Measurements from ENCODE around the gene GUK1.
A peak's percentile ranks its signal among the peaks of the same experiment; 100 is the strongest.
"Not testable (repeated sequence)": the region's sequence is repeated elsewhere in the genome, so short reads cannot be mapped to it uniquely, and the experiment has no call there.

The GUK1 gene

GRCh38 chr1:228105270-228105995 is 34.6 kb upstream of the GUK1 start:
- no peak for DNase-seq

- no peak for DNase-seq
Observed at GRCh38 chr1:228105996-228106799, 33.9 kb upstream of the GUK1 start.

DNA sequence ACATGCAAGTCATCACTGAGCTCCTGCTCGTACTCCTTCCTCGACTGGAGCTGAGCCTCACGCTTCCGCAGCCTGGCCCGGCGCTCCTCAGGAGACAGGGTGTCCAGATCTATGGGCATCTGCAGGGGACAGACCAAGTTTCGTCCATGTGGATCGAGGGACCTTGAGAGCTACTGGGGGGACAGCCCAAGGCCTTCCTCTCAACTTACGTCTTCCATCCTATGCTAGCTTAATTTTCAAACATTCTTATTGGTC is 33.4 kb upstream of the GUK1 start:
- no peak for DNase-seq

- no peak for DNase-seq
Observed at GRCh38 chr1:228107636-228108035, 32.4 kb upstream of the GUK1 start.

GRCh38 chr1:228108055-228108690 is 31.9 kb upstream of the GUK1 start:
- DNase-seq: peak; percentile 45 to 65

- no peak for DNase-seq
Observed at GRCh38 chr1:228108742-228109072, 31.4 kb upstream of the GUK1 start.

- peak; percentile 96 to 100 for DNase-seq
Observed at GRCh38 chr1:228109073-228109961, 30.8 kb upstream of the GUK1 start, which contains the start of gene MRPL55. MRPL55 (minus strand) TSS chr1:228109299; CDS start chr1:228108260, 1,039 bp downstream.

GRCh38 chr1:228109962-228110488 is 30.1 kb upstream of the GUK1 start:
- no peak for DNase-seq

DNA sequence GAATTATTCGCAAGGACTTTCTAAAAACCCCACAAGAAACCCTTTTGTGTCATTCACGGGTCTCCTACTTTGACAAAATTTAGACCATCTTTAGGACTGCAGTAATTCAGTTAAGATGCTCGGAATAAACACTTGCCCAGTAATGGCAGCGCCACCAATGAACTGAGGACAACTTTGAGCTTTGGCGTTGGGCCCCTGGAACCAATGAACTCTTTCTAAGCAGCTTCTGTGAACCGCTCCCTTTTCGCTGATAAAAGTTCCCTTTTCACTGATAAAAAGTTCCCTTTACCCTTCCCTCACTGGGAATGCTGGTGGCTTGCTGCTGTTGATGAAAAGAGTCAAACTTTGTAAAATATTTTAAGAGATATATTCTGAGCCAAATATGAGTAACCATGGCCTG is 29.5 kb upstream of the GUK1 start:
- DNase-seq: no peak

GRCh38 chr1:228111315-228111714 is 28.8 kb upstream of the GUK1 start:
- DNase-seq: not testable (repeated sequence)

- no peak for DNase-seq
Observed at GRCh38 chr1:228112167-228112566, 27.9 kb upstream of the GUK1 start.

GRCh38 chr1:228112617-228113016 is 27.5 kb upstream of the GUK1 start:
- DNase-seq: no peak

- DNase-seq: no peak
Observed at GRCh38 chr1:228114827-228115226, 25.3 kb upstream of the GUK1 start.

DNA sequence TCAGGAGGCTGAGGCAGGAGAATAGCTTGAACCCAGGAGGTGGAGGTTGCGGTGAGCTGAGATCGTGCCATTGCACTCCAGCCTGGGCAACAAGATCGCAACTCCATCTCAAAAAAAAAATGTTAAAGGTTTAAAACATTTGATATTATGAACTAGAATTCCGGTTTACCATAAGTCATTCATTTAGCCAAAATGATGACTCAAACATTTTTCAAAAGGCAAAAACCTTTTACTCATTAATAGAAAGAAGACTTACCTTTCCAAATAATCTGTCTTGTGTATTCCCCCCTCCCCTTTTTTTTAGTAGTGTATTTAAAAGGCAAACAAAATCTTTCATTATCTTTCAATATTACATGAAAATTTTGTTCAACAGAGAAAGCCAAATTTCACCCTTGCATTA is 22.7 kb upstream of the GUK1 start:
- no peak for DNase-seq

DNA sequence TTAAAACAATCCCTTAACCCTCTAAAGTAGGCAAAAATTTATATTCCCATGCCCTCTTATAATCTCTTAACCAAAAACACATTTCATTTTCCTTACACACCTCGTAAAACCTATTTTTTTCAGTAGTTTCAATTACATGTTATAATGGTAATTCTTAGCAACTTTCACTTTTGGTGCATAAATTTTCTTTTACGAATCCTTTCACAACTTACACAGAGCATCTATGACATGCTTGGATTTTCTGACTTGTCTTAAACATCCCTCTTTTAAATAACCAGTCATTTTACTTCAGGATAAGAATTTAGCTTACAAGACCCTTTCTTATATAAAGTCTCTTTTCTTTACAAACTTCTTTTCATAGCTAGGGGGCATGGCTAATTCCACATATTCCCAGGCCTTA is 22.0 kb upstream of the GUK1 start:
- no peak for DNase-seq

GRCh38 chr1:228120351-228120750 is 19.7 kb upstream of the GUK1 start:
- no peak for DNase-seq

GRCh38 chr1:228120857-228121489 is 19.1 kb upstream of the GUK1 start:
- DNase-seq: no peak

- no peak for DNase-seq
Observed at GRCh38 chr1:228122921-228123441, 17.1 kb upstream of the GUK1 start.

DNA sequence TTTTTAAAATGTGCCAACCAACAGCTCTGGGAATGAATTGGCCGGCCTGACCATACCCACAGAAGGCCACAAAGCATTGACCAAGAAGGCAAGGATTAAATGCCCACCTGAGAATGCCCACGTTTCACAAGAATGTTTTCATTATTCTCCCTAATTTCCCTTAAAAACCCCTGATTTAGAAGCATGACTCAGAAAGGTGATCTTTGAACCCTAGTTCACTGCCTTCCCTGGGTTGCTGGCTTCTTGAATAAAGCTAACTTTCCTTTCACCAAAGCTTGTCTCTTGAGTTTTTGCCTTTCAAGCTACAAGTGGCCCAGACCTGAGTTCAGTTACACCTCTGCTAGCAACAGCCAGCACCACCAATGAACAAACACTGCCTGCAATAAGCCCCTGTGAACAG is 16.6 kb upstream of the GUK1 start:
- no peak for DNase-seq

DNA sequence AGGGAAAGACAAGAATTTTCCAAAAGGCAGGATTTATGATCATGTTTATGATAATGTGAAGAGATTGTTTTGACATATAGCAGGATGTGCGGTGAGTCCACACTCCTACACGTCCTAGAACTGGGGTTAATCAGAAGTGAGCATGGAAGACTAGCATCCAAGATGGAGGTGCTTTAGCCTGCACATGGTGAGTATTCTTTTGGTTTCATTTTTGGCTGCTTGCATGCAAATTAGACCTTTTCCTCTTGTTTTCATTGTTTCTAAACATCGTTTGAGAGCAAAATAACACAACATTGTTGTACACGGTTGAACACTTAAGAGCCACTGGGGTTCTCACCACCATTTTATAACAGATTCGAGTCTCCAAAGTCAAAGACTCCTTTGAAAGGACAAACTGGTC is 14.9 kb upstream of the GUK1 start:
- no peak for DNase-seq

- DNase-seq: no peak
Observed at GRCh38 chr1:228131766-228132165, 8.3 kb upstream of the GUK1 start.

DNA sequence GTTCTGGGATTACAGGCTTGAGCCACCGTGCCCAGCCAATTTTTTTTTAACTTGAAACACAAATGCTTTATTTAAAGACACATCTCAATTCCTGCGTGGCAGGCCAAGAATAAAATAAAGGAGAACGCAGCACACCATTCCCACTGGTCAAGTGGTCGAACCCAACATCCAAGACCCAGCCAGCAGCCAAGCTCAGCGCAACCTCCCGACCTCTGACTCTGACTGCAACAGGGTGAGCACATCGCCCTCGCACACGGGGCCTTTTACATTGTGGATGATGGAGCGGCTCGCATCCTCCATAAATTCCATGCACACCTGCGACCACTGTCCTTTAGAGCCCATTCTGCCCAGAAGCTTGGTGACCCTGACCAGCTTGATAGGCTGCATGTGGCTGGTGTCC is 5.5 kb upstream of the GUK1 start:
- DNase-seq: no peak
